C4-2B (cell line): Measurements from ENCODE around the gene ANAPC5.
"Not testable (repeated sequence)": the region's sequence is repeated elsewhere in the genome, so short reads cannot be mapped to it uniquely, and the experiment has no call there.

Source experiments
- H3K27ac ChIP-seq: fragments of 450-650 bp; 2 replicates; pipeline ENCODE4 v1.5.1; 2017
- ZFX ChIP-seq: fragments of 450-650 bp; IDR thresholded peaks from 2 replicates; pipeline ENCODE4 v1.6.1; 2017
- TF ChIP-seq, protein P1 (sequence below): fragments of 450-650 bp; conservative IDR thresholded peaks from 2 replicates; pipeline ENCODE4 v1.5.1; 2017; ENCODE audit warnings: mild to moderate bottlenecking

Gene ANAPC5

DNA sequence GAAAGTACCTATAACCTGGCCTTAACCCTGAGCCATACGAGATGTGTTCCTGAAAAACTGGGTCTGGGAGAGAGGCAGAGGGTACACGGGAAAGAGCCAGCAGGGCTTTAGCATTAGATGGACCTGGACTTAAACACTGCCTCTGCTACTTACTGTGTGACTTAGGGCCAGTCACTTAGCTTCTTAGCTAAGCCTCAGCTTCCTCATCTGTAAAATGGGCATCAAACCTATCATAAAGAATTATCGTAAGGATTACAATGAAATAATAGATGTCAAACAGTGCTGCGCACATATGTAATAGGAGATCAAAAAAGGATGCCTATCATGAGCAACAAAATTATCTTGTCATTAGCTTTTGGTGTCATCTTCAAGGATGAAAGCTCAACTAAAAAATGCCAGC lies 23.6 kb downstream of the ANAPC5 start:
- H3K27ac ChIP-seq: no peak overlapping the region
- no peak for TF ChIP-seq ZFX
- TF ChIP-seq, protein P1, sequence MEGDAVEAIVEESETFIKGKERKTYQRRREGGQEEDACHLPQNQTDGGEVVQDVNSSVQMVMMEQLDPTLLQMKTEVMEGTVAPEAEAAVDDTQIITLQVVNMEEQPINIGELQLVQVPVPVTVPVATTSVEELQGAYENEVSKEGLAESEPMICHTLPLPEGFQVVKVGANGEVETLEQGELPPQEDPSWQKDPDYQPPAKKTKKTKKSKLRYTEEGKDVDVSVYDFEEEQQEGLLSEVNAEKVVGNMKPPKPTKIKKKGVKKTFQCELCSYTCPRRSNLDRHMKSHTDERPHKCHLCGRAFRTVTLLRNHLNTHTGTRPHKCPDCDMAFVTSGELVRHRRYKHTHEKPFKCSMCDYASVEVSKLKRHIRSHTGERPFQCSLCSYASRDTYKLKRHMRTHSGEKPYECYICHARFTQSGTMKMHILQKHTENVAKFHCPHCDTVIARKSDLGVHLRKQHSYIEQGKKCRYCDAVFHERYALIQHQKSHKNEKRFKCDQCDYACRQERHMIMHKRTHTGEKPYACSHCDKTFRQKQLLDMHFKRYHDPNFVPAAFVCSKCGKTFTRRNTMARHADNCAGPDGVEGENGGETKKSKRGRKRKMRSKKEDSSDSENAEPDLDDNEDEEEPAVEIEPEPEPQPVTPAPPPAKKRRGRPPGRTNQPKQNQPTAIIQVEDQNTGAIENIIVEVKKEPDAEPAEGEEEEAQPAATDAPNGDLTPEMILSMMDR: no peak

DNA sequence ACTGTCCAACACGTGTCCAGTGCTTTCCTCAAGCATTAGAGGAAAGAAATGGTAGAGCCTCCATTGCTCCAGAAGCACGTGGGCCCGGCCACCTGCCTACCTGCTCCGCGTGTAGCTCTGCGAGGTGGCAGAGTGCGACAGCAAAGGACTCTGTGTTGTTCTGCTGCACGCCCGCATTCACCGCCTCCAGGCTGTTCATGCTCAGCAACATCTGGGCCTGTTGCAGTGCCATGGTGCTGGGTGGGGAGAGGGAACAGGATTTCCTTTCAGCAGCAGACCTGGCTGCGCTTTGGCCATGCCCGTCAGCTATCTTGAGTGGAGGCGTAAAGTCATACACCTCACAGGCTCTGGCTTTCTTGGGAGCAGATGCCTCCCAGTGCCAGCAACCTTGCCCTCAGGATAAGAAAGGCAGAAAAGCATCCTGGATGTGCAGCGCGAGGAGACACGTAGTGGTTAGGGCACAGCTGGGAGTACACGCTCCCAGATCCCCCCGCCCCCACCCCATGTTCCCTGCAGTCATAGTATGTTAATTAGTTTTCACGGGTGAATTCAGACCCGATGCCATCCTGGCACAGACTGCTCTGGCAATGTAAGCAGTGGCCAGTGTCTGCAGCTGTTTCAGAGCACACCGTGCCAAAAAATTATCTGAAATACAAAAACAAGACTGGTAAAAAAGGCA lies 25.1 kb downstream of the ANAPC5 start:
- no peak overlapping the region for H3K27ac ChIP-seq
- TF ChIP-seq ZFX: no peak
- TF ChIP-seq, protein P1: no peak

DNA sequence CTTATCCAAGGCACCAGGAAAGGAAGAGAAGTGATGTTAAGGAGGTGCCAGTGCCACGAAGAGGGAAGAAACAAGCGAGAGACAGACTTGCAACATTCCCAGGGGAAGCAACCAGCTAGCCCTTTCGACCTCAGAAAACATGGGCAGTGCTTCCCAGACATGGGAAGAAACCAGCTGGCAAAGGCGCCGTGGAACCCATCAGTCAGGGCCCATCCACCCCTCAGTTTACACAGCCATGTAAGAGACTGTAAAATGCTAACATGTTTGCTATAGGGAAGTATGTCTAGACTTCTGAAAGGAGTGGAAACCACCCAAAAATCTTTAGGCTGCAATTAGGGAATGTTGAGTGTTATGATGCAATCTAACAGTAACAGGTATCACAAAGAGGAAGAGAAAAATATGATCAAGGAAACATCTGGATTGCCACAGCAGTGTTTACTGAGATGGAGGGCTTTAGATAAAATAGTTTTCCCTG lies 26.3 kb downstream of the ANAPC5 start:
- TF ChIP-seq ZFX: no peak
- TF ChIP-seq, protein P1: no peak
- H3K27ac ChIP-seq: no peak overlapping the region

DNA sequence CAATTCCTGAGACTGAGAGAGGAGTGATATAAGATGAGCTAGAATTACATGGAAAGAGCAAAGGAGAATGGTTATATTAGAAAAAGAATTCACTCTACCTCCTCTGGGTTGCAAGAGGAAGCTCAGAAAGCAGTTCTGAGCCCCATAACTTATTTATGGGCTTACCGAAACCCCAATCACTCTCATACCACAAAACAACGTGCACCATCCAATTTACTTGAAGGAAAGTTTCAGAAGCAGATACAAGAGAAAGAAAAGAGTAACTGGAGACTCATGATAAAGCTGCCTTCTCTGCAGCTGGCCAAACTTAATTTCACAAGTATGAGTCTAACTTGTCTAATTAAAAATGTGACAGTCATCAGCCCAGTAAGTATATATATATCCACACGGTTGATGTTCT lies 28.3 kb downstream of the ANAPC5 start:
- no peak overlapping the region for H3K27ac ChIP-seq
- TF ChIP-seq, protein P1: no peak
- TF ChIP-seq ZFX: no peak

DNA sequence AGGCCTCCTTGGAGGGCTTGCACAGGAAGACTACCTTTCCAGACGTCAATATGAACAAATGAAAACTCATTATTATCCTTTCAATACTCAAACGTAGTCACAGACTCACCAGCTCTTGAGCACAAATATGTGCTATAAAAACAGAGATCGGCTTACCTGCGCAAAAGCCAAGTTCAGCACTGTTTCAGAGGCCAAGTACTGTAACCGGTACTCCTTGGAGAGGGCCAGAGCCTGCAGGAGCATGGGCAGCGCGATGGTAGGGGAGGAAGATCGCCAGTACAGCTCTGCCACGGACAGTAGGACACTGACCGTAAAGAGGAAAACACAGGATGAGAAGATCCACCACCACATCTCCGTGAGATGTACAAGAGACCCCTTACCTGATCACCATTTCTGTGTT lies 34.1 kb downstream of the ANAPC5 start:
- no peak for TF ChIP-seq ZFX
- TF ChIP-seq, protein P1: no peak
- no peak overlapping the region for H3K27ac ChIP-seq

DNA sequence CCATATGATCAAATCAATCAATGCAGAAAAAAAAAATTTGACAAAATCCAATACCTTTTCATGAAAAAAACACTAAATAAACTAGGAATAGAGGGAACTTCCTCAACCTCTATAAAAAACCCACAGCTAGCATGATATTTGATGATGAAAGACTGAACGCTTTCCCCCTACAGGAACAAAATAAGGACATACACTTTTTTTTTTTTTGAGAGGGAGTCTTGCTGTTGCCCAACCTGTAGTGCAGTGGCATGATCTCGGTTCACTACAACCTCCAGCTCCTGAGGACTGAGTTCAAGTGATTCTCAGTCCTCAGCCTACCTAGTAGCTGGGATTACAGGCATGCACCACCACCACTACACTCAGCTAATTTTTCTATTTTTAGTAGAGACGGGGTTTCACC lies 37.8 kb downstream of the ANAPC5 start:
- TF ChIP-seq ZFX: no peak
- TF ChIP-seq, protein P1: no peak
- no peak overlapping the region for H3K27ac ChIP-seq

DNA sequence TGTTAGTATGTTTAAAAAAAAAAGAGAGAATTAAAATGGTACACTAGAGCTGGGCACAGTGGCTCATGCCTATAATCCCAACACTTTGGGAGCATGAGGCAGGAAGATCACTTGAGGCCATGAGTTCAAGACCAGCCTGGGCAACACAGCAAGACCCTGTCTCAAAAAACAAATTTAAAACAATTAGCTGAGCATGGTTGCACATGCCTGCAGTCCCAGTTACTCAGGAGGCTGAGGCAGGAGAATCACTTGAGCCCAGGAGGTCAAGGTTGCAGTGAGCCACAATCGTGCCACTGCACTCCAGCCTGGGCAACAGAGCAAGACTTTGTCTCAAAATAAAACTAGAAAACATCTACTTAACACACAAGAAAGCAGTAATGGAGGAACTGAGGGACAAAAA lies 42.0 kb downstream of the ANAPC5 start:
- not testable (repeated sequence) for H3K27ac ChIP-seq

DNA sequence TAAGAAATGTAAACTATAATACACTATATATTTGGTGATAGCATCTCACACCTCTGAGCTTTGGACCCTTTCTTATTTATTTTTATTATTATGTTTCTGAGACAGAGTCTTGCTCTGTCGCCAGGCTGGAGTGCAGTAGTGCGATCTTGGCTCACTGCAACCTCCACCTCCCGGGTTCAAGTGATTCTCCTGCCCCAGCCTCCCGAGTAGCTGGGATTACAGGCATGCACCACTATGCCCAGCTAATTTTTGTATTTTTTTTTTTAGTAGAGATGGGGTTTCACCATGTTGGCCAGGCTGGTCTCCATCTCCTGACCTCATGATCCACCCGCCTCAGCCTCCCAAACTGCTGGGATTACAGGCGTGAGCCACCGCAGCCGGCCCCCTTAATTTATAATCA lies 44.8 kb downstream of the ANAPC5 start:
- H3K27ac ChIP-seq: not testable (repeated sequence)

DNA sequence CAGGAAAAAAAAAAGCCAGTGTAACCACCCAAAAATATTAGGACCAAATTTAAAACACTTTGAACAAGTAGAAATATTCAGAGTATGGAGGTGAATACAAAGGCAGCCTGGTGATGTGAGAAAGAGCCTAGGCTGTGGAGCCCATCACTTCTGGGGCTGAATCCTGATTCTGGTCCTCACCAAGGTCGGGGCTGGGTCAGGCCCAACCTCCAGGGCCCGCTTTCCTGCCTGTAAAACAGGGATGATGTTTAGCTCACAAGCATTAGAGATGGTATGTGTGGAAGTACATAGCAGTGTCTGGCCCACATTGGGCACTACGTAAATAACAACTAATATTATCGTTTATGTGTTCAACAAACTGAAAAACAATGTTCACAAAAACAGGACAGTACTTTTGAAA lies 47.9 kb downstream of the ANAPC5 start:
- H3K27ac ChIP-seq: peak overlapping the region; percentile 92; the same call in 1 of the 2 replicates
- TF ChIP-seq ZFX: no peak
- TF ChIP-seq, protein P1: no peak
